ENCODE measurements around the gene SGCD.

DNA sequence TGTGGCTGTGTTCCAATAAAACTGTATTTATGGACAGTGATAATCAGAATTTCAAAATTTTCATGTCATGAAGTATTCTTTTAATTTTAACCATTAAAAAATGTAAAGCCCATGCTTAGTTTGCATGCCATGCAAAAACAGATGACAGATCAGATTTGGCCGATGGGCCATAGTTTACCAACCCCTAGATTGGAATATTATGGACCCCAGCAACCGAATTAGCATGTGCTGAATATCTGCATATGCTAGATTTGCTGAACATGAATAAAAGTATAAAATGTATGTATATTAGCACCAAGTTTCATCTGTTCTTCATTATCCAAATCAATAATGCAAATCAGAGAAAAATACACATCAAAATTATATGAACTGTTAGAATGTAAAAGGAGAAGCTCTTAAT is 364.6 kb downstream of the SGCD start:
- TF ChIP-seq, protein P1, sequence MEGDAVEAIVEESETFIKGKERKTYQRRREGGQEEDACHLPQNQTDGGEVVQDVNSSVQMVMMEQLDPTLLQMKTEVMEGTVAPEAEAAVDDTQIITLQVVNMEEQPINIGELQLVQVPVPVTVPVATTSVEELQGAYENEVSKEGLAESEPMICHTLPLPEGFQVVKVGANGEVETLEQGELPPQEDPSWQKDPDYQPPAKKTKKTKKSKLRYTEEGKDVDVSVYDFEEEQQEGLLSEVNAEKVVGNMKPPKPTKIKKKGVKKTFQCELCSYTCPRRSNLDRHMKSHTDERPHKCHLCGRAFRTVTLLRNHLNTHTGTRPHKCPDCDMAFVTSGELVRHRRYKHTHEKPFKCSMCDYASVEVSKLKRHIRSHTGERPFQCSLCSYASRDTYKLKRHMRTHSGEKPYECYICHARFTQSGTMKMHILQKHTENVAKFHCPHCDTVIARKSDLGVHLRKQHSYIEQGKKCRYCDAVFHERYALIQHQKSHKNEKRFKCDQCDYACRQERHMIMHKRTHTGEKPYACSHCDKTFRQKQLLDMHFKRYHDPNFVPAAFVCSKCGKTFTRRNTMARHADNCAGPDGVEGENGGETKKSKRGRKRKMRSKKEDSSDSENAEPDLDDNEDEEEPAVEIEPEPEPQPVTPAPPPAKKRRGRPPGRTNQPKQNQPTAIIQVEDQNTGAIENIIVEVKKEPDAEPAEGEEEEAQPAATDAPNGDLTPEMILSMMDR (conservative IDR thresholded peaks at IDR 0.05; ENCODE audit: low read length), result no peak
- TF ChIP-seq EZH2phosphoT487 (IDR thresholded peaks at IDR 0.05; ENCODE audit: borderline replicate concordance), result no peak

Data from Loucy (cell line).